ENCODE data around the gene DNAJC12. TPM values are rescaled to one million over a fixed set of nuclear protein-coding genes. Genes with fewer than 3 reads are reported as not detected.

The DNAJC12 gene
- total RNA-seq, 5 donors from 2014 or later (not counting 1 experiment from before 2014, with no cell fraction given), result 0.20 to 0.28 TPM; not detected in 3

- H3K9me3 ChIP-seq, result no peaks in the 10 kb centered on the region
- H3K27me3 Mint-ChIP-seq, result peaks cover 0 to 4% of the 10 kb centered on the region in 2 donors
- POLR2A ChIA-PET, result no interaction called here
- CTCF ChIA-PET, result no interaction called here
- DNase-seq (no peak), ATAC-seq (replicated peaks in 1 of 4) (no peak)
- H3K27ac Mint-ChIP-seq, result no peak overlapping the region
- no CpG with 5 or more reads among the region's 3 CpGs for WGBS (ENCODE audit: insufficient coverage)
- H3K27ac ChIP-seq (ENCODE audit: low read length), result no peak overlapping the region
- no peaks in the 10 kb centered on the region for H3K36me3 ChIP-seq (ENCODE audit: control insufficient read depth in 2 of 2, extremely low read depth in 1 of 2, insufficient read depth in 1 of 2, low read length in 1 of 2)
- H3K9me3 Mint-ChIP-seq, result no peaks in the 10 kb centered on the region
- H3K4me1 Mint-ChIP-seq, result no peaks in the 10 kb centered on the region
- H3K27me3 ChIP-seq (replicated peaks in 1 of 2; ENCODE audit: control insufficient read depth in 2 of 2, extremely low read depth in 1 of 2, insufficient read depth in 2 of 2, low read length in 1 of 2), result no peaks in the 10 kb centered on the region
- no peak overlapping the region for H3K4me3 ChIP-seq (ENCODE audit: control insufficient read depth in 1 of 2, extremely low read depth in 1 of 2, low read length in 1 of 2)
- H3K36me3 Mint-ChIP-seq, result no peaks in the 10 kb centered on the region
- H3K4me1 ChIP-seq (ENCODE audit: control insufficient read depth in 1 of 2, extremely low read depth in 1 of 2, insufficient read depth in 2 of 2, low read length in 2 of 2), result no peaks in the 10 kb centered on the region
- no peak overlapping the region for H3K4me3 Mint-ChIP-seq
Observed at GRCh38 chr10:67803588-67804394, 34.2 kb downstream of the DNAJC12 start.

DNA sequence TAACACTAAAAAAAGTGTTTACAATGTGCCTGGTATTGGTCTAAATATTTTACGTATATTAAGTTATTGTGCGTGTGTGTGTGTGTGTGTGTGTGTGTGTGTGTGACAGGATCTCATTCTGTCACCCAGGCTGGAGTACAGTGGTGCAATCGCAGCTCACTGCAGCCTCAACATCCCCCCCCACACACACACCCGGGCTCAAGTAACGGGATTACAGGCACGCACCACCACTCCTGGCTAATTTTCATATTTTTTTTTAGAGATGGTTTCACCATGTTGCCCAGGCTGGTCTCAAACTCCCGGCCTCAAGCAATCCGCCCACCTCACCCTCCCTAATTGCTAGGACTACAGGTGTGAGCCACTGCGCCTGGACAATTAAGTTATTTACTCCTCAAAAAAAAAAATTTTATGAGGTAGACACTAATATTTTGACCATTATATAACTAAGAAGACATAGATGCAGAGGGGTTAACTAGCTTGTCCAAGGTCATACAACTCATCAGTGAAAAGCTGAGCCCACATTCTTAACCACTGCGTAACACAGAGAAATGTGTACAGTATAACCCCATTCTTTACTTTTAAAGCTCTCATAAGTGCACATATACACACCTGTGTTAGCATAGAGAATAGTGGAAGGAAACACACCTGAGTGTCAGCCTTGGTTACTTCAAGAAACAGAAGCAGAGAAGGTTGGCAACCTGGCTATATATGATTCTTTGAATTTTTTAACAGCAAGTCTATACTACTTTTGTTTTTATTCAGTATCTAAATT lies 35.0 kb downstream of the DNAJC12 start:
- H3K4me1 Mint-ChIP-seq, result no peaks in the 10 kb centered on the region
- H3K36me3 Mint-ChIP-seq, result no peaks in the 10 kb centered on the region
- peaks cover 0 to 3% of the 10 kb centered on the region in 2 donors for H3K27me3 Mint-ChIP-seq
- Histone ChIP-seq H3K27ac (ENCODE audit: low read length) (no peak overlapping the region), H3K4me1 (ENCODE audit: control insufficient read depth in 1 of 2, extremely low read depth in 1 of 2, insufficient read depth in 2 of 2, low read length in 2 of 2) (no peaks in the 10 kb centered on the region), H3K9me3 (no peaks in the 10 kb centered on the region), H3K36me3 (ENCODE audit: control insufficient read depth in 2 of 2, extremely low read depth in 1 of 2, insufficient read depth in 1 of 2, low read length in 1 of 2) (no peaks in the 10 kb centered on the region), H3K4me3 (ENCODE audit: control insufficient read depth in 1 of 2, extremely low read depth in 1 of 2, low read length in 1 of 2) (no peak overlapping the region), H3K27me3 (replicated peaks in 1 of 2; ENCODE audit: control insufficient read depth in 2 of 2, extremely low read depth in 1 of 2, insufficient read depth in 2 of 2, low read length in 1 of 2) (peaks cover 0 to 3% of the 10 kb centered on the region in 2 experiments)
- no peak for ATAC-seq (replicated peaks in 1 of 4)
- no peaks in the 10 kb centered on the region for H3K9me3 Mint-ChIP-seq
- H3K4me3 Mint-ChIP-seq, result no peak overlapping the region
- DNase-seq, result no peak
- POLR2A ChIA-PET, result no interaction called here
- CTCF ChIA-PET, result interaction anchor here in 1 of 2 donors (0.7 kb wide), 1 partner anchor 9 kb away, joined by 3 read pairs; no protein-coding TSS in a partner anchor
- no CpG with 5 or more reads among the region's 10 CpGs for WGBS (ENCODE audit: insufficient coverage)
- H3K27ac Mint-ChIP-seq, result no peak overlapping the region

- H3K36me3 ChIP-seq (ENCODE audit: control insufficient read depth in 2 of 2, extremely low read depth in 1 of 2, insufficient read depth in 1 of 2, low read length in 1 of 2), result no peaks in the 10 kb centered on the region
- no peak overlapping the region for H3K4me3 ChIP-seq (ENCODE audit: control insufficient read depth in 1 of 2, extremely low read depth in 1 of 2, low read length in 1 of 2)
- no peak overlapping the region for H3K4me3 Mint-ChIP-seq
- no peaks in the 10 kb centered on the region for H3K27me3 Mint-ChIP-seq
- no peaks in the 10 kb centered on the region for H3K9me3 ChIP-seq
- no peaks in the 10 kb centered on the region for H3K4me1 ChIP-seq (ENCODE audit: control insufficient read depth in 1 of 2, extremely low read depth in 1 of 2, insufficient read depth in 2 of 2, low read length in 2 of 2)
- H3K9me3 Mint-ChIP-seq, result no peaks in the 10 kb centered on the region
- no peaks in the 10 kb centered on the region for H3K36me3 Mint-ChIP-seq
- peaks cover 0 to 3% of the 10 kb centered on the region in 2 experiments for H3K27me3 ChIP-seq (replicated peaks in 1 of 2; ENCODE audit: control insufficient read depth in 2 of 2, extremely low read depth in 1 of 2, insufficient read depth in 2 of 2, low read length in 1 of 2)
- ChIA-PET CTCF (no interaction called here), POLR2A (no interaction called here)
- no peak overlapping the region for H3K27ac Mint-ChIP-seq
- H3K4me1 Mint-ChIP-seq, result no peaks in the 10 kb centered on the region
- DNase-seq (no peak), ATAC-seq (replicated peaks in 1 of 4) (no peak)
- WGBS (ENCODE audit: insufficient coverage), result no CpG with 5 or more reads among the region's 1 CpG
- H3K27ac ChIP-seq (ENCODE audit: low read length), result no peak overlapping the region
Observed at GRCh38 chr10:67801118-67801517, 36.9 kb downstream of the DNAJC12 start.

DNA sequence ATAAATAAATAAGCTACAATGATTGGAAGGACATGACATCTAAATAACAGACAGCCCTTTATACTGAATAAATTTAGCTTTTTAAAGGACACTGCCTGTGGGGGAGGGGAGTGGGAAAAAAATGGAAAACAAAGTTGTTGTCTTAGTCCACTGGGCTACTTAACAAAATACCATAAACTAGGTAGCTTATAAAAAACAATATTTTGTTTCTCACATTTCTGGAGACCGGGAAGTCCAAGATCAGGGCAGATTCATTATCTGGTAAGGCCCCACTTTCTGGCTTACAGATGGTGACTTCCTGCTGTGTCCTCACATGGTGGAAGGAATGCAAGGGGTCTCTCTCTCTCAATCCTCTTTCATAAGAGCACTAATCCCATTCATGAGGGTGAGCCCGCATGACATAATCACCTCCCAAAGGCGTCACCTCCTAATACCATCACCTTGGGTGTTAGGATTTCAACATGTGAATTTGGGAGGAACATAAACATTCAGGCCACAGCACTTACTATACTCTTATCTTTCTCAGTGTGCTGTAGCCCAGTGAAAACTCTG lies 43.0 kb downstream of the DNAJC12 start:
- peaks cover 0 to 13% (median 4%) of the 10 kb centered on the region in 3 donors for H3K4me1 Mint-ChIP-seq
- H3K27ac Mint-ChIP-seq, result no peak overlapping the region
- Histone ChIP-seq H3K4me1 (ENCODE audit: control insufficient read depth in 1 of 2, extremely low read depth in 1 of 2, insufficient read depth in 2 of 2, low read length in 2 of 2) (no peaks in the 10 kb centered on the region), H3K9me3 (no peaks in the 10 kb centered on the region), H3K36me3 (ENCODE audit: control insufficient read depth in 2 of 2, extremely low read depth in 1 of 2, insufficient read depth in 1 of 2, low read length in 1 of 2) (no peaks in the 10 kb centered on the region), H3K4me3 (ENCODE audit: control insufficient read depth in 1 of 2, extremely low read depth in 1 of 2, low read length in 1 of 2) (no peak overlapping the region), H3K27me3 (replicated peaks in 1 of 2; ENCODE audit: control insufficient read depth in 2 of 2, extremely low read depth in 1 of 2, insufficient read depth in 2 of 2, low read length in 1 of 2) (peaks cover 0 to 3% of the 10 kb centered on the region in 2 experiments), H3K27ac (ENCODE audit: low read length) (no peak overlapping the region)
- 73% methylated on average over 2 of the region's 3 CpGs for WGBS (ENCODE audit: insufficient coverage)
- H3K27me3 Mint-ChIP-seq, result no peaks in the 10 kb centered on the region
- ChIA-PET CTCF (interaction anchor here (0.6 to 0.7 kb wide), 2 partner anchors 36 to 1028 kb away, joined by 3 read pairs; no protein-coding TSS in a partner anchor), POLR2A (interaction anchor here in 1 of 2 donors (0.6 kb wide), 1 partner anchor 15 kb away, joined by 3 read pairs; no protein-coding TSS in a partner anchor)
- ATAC-seq (replicated peaks in 1 of 4) (no peak), DNase-seq (no peak)
- H3K36me3 Mint-ChIP-seq, result no peaks in the 10 kb centered on the region
- no peak overlapping the region for H3K4me3 Mint-ChIP-seq
- H3K9me3 Mint-ChIP-seq, result no peaks in the 10 kb centered on the region

GRCh38 chr10:67794256-67794655 lies 43.7 kb downstream of the DNAJC12 start:
- ChIA-PET POLR2A (no interaction called here), CTCF (interaction anchor here in 1 of 2 donors (0.6 kb wide), 1 partner anchor 1029 kb away, joined by 3 read pairs; no protein-coding TSS in a partner anchor)
- no peak overlapping the region for H3K4me3 ChIP-seq (ENCODE audit: control insufficient read depth in 1 of 2, extremely low read depth in 1 of 2, low read length in 1 of 2)
- no peaks in the 10 kb centered on the region for H3K4me1 ChIP-seq (ENCODE audit: control insufficient read depth in 1 of 2, extremely low read depth in 1 of 2, insufficient read depth in 2 of 2, low read length in 2 of 2)
- Mint-ChIP-seq H3K27me3 (no peaks in the 10 kb centered on the region), H3K36me3 (no peaks in the 10 kb centered on the region), H3K27ac (no peak overlapping the region), H3K4me1 (peaks cover 0 to 13% (median 4%) of the 10 kb centered on the region in 3 donors), H3K9me3 (no peaks in the 10 kb centered on the region), H3K4me3 (no peak overlapping the region)
- H3K36me3 ChIP-seq (ENCODE audit: control insufficient read depth in 2 of 2, extremely low read depth in 1 of 2, insufficient read depth in 1 of 2, low read length in 1 of 2), result no peaks in the 10 kb centered on the region
- no CpG with 5 or more reads among the region's 4 CpGs for WGBS (ENCODE audit: insufficient coverage)
- H3K27ac ChIP-seq (ENCODE audit: low read length), result no peak overlapping the region
- no peaks in the 10 kb centered on the region for H3K9me3 ChIP-seq
- no peak for DNase-seq
- H3K27me3 ChIP-seq (replicated peaks in 1 of 2; ENCODE audit: control insufficient read depth in 2 of 2, extremely low read depth in 1 of 2, insufficient read depth in 2 of 2, low read length in 1 of 2), result peaks cover 0 to 3% of the 10 kb centered on the region in 2 experiments
- ATAC-seq (replicated peaks in 1 of 4), result no peak

DNA sequence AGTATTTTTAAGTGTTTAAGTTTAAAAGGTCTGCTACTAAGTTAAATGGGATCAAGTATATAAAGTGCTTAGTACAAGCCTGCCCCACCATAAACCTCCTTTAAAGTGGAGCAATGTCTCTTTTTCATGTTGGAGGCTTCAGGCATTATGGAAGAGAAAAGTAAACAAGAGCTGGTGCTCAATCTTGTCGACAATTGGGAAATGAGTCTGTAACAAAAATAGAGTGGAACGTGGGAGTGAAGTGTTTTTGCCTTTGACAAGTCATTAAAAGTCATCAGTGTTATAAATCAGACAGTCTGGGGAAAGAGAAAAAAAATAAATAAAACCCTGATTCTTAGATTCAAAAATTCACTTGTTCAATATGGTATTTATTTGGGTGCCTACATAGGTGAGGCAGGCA lies 44.7 kb downstream of the DNAJC12 start:
- Mint-ChIP-seq H3K27me3 (peaks cover 0 to 3% of the 10 kb centered on the region in 2 donors), H3K4me3 (no peak overlapping the region), H3K4me1 (peaks cover 4 to 16% (median 7%) of the 10 kb centered on the region in 3 donors), H3K36me3 (no peaks in the 10 kb centered on the region), H3K27ac (no peak overlapping the region), H3K9me3 (no peaks in the 10 kb centered on the region)
- 29% methylated on average over 1 of the region's 2 CpGs for WGBS (ENCODE audit: insufficient coverage)
- H3K27me3 ChIP-seq (replicated peaks in 1 of 2; ENCODE audit: control insufficient read depth in 2 of 2, extremely low read depth in 1 of 2, insufficient read depth in 2 of 2, low read length in 1 of 2), result peaks cover 0 to 1% of the 10 kb centered on the region in 2 experiments
- H3K4me1 ChIP-seq (ENCODE audit: control insufficient read depth in 1 of 2, extremely low read depth in 1 of 2, insufficient read depth in 2 of 2, low read length in 2 of 2), result no peaks in the 10 kb centered on the region
- H3K27ac ChIP-seq (ENCODE audit: low read length), result no peak overlapping the region
- no peak for ATAC-seq (replicated peaks in 1 of 4)
- CTCF ChIA-PET, result no interaction called here
- H3K36me3 ChIP-seq (ENCODE audit: control insufficient read depth in 2 of 2, extremely low read depth in 1 of 2, insufficient read depth in 1 of 2, low read length in 1 of 2), result no peaks in the 10 kb centered on the region
- H3K9me3 ChIP-seq, result no peaks in the 10 kb centered on the region
- no peak overlapping the region for H3K4me3 ChIP-seq (ENCODE audit: control insufficient read depth in 1 of 2, extremely low read depth in 1 of 2, low read length in 1 of 2)
- POLR2A ChIA-PET, result no interaction called here
- no peak for DNase-seq
